ENCODE measurements around the gene TRIP13. TPM values are rescaled to one million over a fixed set of nuclear protein-coding genes. Genes with fewer than 3 reads are reported as not detected.
"Not testable (repeated sequence)": the region's sequence is repeated elsewhere in the genome, so short reads cannot be mapped to it uniquely, and the experiment has no call there.

TRIP13 gene
- 1 to 10 TPM in 3 of 4 donors, under 1 TPM in 1; 0.53 to 3.0 (median 1.6) TPM for total RNA-seq

- intact Hi-C loops (cut with DNase I; ENCODE audit: low total_unique reads): no loop called here
- DNase-seq (ENCODE audit: low spot score in 2 of 2): peak; percentile 55 to 96
- peak within 1 kb of the TSS; percentile 61 for H3K4me3 ChIP-seq (ENCODE audit: low read depth, poor library complexity, severe bottlenecking)
- 0 to 1% methylated on average over 42 to 46 of the region's 91 CpGs for WGBS, 2 donors
- TF ChIP-seq CTCF (IDR thresholded peaks at IDR 0.05): no peak
- no peak for TF ChIP-seq POLR2A (IDR thresholded peaks at IDR 0.05)
Measured at GRCh38 chr5:892394-893136, at the start of gene TRIP13, which contains the start of gene BRD9. TSS of gene TRIP13 (plus strand) at chr5:892884. CDS start at chr5:892999, 115 bp downstream. TSS of gene BRD9 (minus strand) at chr5:892801. CDS start at chr5:892657, 144 bp downstream.

GRCh38 chr5:843371-843770 lies 49.3 kb upstream of the TRIP13 start:
- peak in 1 of 2 donors; percentile 79 for DNase-seq (ENCODE audit: low spot score in 2 of 2)
- intact Hi-C loops (cut with DNase I; ENCODE audit: low total_unique reads): loop anchor here (10.0 kb wide), 1 partner anchor 79 kb away; no protein-coding TSS in a partner anchor
- 89 to 93% methylated on average over 9 to 14 of the region's 26 CpGs for WGBS, 2 donors
- H3K4me3 ChIP-seq (ENCODE audit: low read depth, poor library complexity, severe bottlenecking): not testable (repeated sequence)

- DNase-seq (ENCODE audit: low spot score in 2 of 2): peak in 1 of 2 donors; percentile 85
- WGBS, 2 donors: 83 to 87% methylated on average over 18 to 21 of the region's 22 CpGs
- intact Hi-C loops (cut with DNase I; ENCODE audit: low total_unique reads): loop anchor here (10.0 kb wide), 1 partner anchor 79 kb away; no protein-coding TSS in a partner anchor
- H3K4me3 ChIP-seq (ENCODE audit: low read depth, poor library complexity, severe bottlenecking): not testable (repeated sequence)
Measured at GRCh38 chr5:843926-844325, 48.8 kb upstream of the TRIP13 start.

GRCh38 chr5:844426-844825 lies 48.3 kb upstream of the TRIP13 start:
- not testable (repeated sequence) for H3K4me3 ChIP-seq (ENCODE audit: low read depth, poor library complexity, severe bottlenecking)
- intact Hi-C loops (cut with DNase I; ENCODE audit: low total_unique reads): loop anchor here (10.0 kb wide), 1 partner anchor 80 kb away; no protein-coding TSS in a partner anchor
- peak in 1 of 2 donors; percentile 86 for DNase-seq (ENCODE audit: low spot score in 2 of 2)
- 88 to 93% methylated on average over 16 of the region's 16 CpGs for WGBS, 2 donors

- intact Hi-C loops (cut with DNase I; ENCODE audit: low total_unique reads): loop anchor here (10.0 kb wide), 1 partner anchor 80 kb away; no protein-coding TSS in a partner anchor
- DNase-seq (ENCODE audit: low spot score in 2 of 2): peak in 1 of 2 donors; percentile 86
- not testable (repeated sequence) for H3K4me3 ChIP-seq (ENCODE audit: low read depth, poor library complexity, severe bottlenecking)
- 88 to 92% methylated on average over 12 to 13 of the region's 21 CpGs for WGBS, 2 donors
Measured at GRCh38 chr5:845031-845675, 47.5 kb upstream of the TRIP13 start.

- intact Hi-C loops (cut with DNase I; ENCODE audit: low total_unique reads): loop anchor here (10.0 kb wide), 1 partner anchor 81 kb away; no protein-coding TSS in a partner anchor
- not testable (repeated sequence) for H3K4me3 ChIP-seq (ENCODE audit: low read depth, poor library complexity, severe bottlenecking)
- WGBS, 2 donors: 90 to 91% methylated on average over 13 to 20 of the region's 35 CpGs
- peak in 1 of 2 donors; percentile 79 for DNase-seq (ENCODE audit: low spot score in 2 of 2)
Measured at GRCh38 chr5:845676-846601, 46.7 kb upstream of the TRIP13 start.

GRCh38 chr5:846602-847091 lies 46.0 kb upstream of the TRIP13 start:
- WGBS, 2 donors: 85 to 90% methylated on average over 18 of the region's 18 CpGs
- H3K4me3 ChIP-seq (ENCODE audit: low read depth, poor library complexity, severe bottlenecking): not testable (repeated sequence)
- peak in 1 of 2 donors; percentile 86 for DNase-seq (ENCODE audit: low spot score in 2 of 2)
- intact Hi-C loops (cut with DNase I; ENCODE audit: low total_unique reads): loop anchor here (10.0 kb wide), 1 partner anchor 82 kb away; no protein-coding TSS in a partner anchor

- not testable (repeated sequence) for H3K4me3 ChIP-seq (ENCODE audit: low read depth, poor library complexity, severe bottlenecking)
- intact Hi-C loops (cut with DNase I; ENCODE audit: low total_unique reads): loop anchor here (10.0 kb wide), 1 partner anchor 82 kb away; no protein-coding TSS in a partner anchor
- 93 to 95% methylated on average over 10 to 14 of the region's 18 CpGs for WGBS, 2 donors
- DNase-seq (ENCODE audit: low spot score in 2 of 2): peak in 1 of 2 donors; percentile 83
Measured at GRCh38 chr5:847212-847611, 45.5 kb upstream of the TRIP13 start.

- DNase-seq (ENCODE audit: low spot score in 2 of 2): peak in 1 of 2 donors; percentile 78
- not testable (repeated sequence) for H3K4me3 ChIP-seq (ENCODE audit: low read depth, poor library complexity, severe bottlenecking)
- WGBS, 2 donors: 90 to 95% methylated on average over 2 to 6 of the region's 7 CpGs
- intact Hi-C loops (cut with DNase I; ENCODE audit: low total_unique reads): loop anchor here (10.0 kb wide), 1 partner anchor 83 kb away; no protein-coding TSS in a partner anchor
Measured at GRCh38 chr5:847736-848135, 44.9 kb upstream of the TRIP13 start.

All from lower leg skin (tissue), 4 donors.